ENCODE data around the gene KCNH1.

Gene KCNH1

DNA sequence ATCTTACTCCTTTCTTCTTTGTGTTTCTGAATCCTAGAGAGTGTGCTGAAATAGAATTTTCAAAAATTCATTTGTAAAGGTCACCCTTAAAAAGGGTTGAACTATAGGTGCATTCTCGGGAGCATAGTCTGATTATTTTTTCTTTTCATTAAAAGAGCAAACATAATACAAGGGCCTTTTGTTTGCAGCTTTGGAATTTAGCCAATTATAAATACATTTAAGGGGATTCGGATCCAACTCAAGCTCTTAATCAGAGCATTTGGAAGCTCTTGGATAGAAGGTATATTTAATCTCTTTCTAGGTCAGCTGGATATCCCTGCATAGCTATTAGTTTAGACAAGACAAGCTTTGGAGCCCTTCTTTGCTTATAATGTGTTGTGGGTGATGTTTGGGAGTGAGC lies 483.5 kb downstream of the KCNH1 start:
- H3K4me3 ChIP-seq (ENCODE audit: low read depth, low read length): no peak overlapping the region
- DNase-seq (ENCODE audit: low read depth): no peak
- TF ChIP-seq, protein P1, sequence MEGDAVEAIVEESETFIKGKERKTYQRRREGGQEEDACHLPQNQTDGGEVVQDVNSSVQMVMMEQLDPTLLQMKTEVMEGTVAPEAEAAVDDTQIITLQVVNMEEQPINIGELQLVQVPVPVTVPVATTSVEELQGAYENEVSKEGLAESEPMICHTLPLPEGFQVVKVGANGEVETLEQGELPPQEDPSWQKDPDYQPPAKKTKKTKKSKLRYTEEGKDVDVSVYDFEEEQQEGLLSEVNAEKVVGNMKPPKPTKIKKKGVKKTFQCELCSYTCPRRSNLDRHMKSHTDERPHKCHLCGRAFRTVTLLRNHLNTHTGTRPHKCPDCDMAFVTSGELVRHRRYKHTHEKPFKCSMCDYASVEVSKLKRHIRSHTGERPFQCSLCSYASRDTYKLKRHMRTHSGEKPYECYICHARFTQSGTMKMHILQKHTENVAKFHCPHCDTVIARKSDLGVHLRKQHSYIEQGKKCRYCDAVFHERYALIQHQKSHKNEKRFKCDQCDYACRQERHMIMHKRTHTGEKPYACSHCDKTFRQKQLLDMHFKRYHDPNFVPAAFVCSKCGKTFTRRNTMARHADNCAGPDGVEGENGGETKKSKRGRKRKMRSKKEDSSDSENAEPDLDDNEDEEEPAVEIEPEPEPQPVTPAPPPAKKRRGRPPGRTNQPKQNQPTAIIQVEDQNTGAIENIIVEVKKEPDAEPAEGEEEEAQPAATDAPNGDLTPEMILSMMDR (conservative IDR thresholded peaks at IDR 0.05; ENCODE audit: low read depth, low read length): no peak

DNA sequence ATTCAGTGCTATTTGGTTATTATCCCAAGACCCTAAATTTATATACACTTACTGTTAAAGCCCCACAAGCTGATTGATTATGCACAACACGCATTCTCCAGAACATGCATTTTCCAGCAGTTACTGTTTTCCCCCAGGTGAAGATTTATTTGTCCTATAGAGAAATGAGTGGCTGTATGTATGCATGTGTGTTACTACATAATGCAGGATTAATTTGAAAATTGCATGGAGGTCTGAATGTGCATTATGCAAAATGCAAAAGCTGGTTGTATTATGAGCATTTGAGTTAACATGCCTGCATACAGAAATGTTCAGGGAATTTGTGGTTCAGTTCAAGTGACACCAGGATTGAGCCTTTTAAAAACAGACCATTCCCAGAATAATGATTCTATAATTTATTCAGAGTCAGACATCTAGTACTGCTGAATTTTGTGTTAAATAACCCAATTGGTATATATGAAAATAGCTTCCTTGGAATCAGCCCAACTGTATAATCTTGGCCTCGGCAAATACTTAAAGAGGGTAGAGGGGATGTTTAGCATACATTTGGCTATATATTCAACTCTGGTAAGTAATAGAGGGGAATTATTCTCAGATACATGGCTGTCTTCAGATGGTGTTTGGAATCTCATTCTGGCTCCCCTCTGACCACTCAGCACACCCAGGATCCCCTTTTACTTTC lies 485.2 kb downstream of the KCNH1 start:
- no peak for DNase-seq (ENCODE audit: low read depth)
- TF ChIP-seq, protein P1 (conservative IDR thresholded peaks at IDR 0.05; ENCODE audit: low read depth, low read length): no peak
- no peak overlapping the region for H3K4me3 ChIP-seq (ENCODE audit: low read depth, low read length)

DNA sequence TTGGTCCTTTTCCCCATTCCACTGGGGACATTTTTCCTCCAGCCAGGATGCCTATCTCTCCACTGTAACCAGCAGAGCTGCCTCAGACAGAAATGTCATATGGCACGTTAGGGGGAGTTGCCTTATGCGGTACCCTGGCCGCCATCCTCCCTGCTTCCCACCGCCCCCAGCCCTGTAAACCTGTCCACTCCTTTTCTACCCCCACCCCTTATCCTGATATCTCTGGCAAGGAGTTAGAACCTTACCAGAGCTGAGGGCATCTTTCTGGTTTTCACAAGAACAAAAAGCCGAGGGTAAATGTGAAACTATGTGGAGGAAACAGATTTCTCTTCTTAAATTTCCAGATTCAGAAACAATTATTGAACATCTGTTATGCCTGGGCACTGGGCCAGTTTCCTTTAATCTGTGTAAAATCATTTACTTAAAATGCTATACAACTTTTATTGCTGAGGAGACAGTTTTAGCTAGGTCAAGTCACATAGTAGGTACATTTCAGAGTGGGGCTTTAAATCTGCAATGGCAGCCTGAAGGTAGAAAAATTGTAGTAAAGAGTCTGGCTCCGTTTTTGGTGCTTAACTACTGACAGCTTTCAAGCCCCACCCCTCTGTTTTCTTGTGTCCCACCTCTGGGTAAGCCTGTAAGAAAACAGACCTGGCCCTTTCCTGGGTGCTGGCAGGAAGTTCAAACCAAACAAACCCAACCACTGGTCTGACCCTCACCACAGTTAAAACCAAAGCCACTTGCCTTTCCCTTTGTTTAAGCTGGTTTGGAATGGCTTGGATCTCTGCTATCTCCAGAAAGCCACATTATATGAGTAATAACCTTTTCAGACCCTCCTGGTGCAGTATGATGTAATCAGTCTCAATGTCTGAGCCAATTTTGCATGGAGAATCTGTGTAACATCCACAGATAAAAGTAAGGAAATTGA lies 486.3 kb downstream of the KCNH1 start:
- no peak overlapping the region for H3K4me3 ChIP-seq (ENCODE audit: low read depth, low read length)
- TF ChIP-seq, protein P1 (conservative IDR thresholded peaks at IDR 0.05; ENCODE audit: low read depth, low read length): no peak
- peak; percentile 6 for DNase-seq (ENCODE audit: low read depth)

DNA sequence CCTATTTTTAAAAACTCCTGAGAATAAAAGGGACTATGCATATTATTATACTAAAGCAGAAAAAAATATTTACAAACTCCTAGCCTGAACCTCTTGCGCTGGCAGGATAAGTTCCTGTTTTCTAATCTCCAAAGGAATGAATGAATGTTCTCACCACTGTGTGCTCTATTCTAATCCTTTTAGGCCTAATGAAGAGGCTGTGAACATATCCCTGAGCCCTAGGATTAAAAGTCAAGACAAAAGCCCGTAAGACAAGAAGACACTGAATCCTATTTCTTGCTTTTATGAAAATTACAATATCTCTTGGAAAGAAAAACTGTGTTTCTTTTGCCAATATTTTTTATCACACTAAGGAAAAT lies 487.7 kb downstream of the KCNH1 start:
- TF ChIP-seq, protein P1 (conservative IDR thresholded peaks at IDR 0.05; ENCODE audit: low read depth, low read length): no peak
- H3K4me3 ChIP-seq (ENCODE audit: low read depth, low read length): no peak overlapping the region
- DNase-seq (ENCODE audit: low read depth): no peak

DNA sequence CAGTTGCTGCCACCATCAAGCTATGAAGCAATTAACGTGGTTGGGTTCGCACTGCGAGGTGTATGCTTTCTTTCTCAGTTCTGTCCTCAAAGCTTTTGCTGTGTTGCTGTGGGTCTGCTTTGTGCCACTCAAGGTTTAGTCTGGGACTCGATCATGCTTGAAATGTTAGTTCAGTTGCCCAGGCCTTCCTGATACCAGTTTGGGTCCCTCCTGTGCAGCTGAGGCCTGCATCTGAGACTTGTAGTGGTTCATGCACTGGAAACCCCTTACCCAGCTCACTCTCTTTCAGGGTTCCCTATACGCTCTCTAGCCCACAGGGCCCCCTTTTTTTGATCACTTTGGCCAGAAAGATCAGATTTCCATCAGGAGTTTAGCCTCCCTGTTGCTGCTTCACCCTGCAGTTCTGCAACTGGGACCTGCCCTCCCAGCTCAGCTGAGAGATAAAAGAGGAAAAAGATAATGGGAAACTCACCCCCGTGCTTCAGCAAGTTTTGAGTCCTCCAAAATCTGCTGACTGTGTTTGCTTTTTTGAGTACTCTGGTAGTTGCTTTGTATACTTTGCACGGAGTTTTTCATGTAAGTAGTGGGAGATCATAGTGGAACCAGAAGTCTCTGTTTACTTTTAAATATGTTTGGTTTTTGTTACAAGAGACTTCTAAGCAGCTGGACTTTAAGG lies 488.2 kb downstream of the KCNH1 start:
- TF ChIP-seq, protein P1 (conservative IDR thresholded peaks at IDR 0.05; ENCODE audit: low read depth, low read length): no peak
- no peak for DNase-seq (ENCODE audit: low read depth)
- no peak overlapping the region for H3K4me3 ChIP-seq (ENCODE audit: low read depth, low read length)

DNA sequence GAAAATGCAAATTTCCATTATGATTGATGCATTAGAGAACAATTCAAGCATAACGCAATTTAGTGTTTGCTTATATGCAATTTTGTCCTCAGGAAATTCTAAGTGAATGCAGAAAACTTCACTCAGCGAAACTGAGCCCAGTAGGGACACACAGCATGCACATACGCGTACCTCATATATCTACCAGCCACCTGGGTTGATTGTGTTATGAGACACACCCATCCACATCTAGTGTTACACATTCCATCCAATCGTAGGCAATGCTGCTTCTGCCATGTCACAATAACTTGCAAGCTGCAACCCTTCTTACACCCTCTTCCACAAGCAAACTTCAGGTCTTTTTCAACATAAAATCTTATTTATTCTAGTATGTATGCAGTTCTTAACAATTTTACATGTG lies 492.4 kb downstream of the KCNH1 start:
- TF ChIP-seq, protein P1 (conservative IDR thresholded peaks at IDR 0.05; ENCODE audit: low read depth, low read length): no peak
- DNase-seq (ENCODE audit: low read depth): no peak
- no peak overlapping the region for H3K4me3 ChIP-seq (ENCODE audit: low read depth, low read length)
